HCT116 (cell line): Measurements from ENCODE around the gene MEGF6. TPM values are rescaled to one million over a fixed set of nuclear protein-coding genes. Genes with fewer than 3 reads are reported as not detected.

Experiments used
- ATAC-seq: fragments of 200-7000 bp; cut with Tn5 transposase; 2 replicates; pipeline ENCODE4 v1.9.1; 2020; ENCODE audit warnings: mild to moderate bottlenecking, moderate library complexity
- BruUV-seq: library from RNA; stranded (reverse); fragments of 400-500 nt; replicated peaks from 2 replicates; lab custom pipeline; 2021; lab: Mats Ljungman, UMichigan
- CTCF ChIA-PET: fragments of 300-600 bp; sonication (Branson Sonifier 250); formaldehyde crosslinking; loops from one replicate; lab custom pipeline; 2021; ENCODE audit warnings: antibody characterized with exemption; lab: Charles Lee
- POLR2A ChIA-PET: fragments of 300-600, 350-600 bp; sonication (Branson Sonifier 250); formaldehyde crosslinking; loops from one replicate; lab custom pipeline; 2021; ENCODE audit warnings: antibody characterized with exemption; lab: Charles Lee
- RAD21 ChIA-PET, 2 experiments: fragments of 300-600 bp; sonication (Branson Sonifier 250); formaldehyde crosslinking; loops; one replicate each; lab custom pipeline; 2023; ENCODE audit warnings: low total read pairs in 2 of 2; ENCODE audit not compliant: uncharacterized antibody in 2 of 2, unreplicated experiment in 2 of 2, low non-redundant PET in 1 of 2; lab: Charles Lee
- DNase-seq: peaks from one replicate; pipeline ENCODE4 v3.0.0-alpha.2; 2010; ENCODE audit warnings: low read depth, low spot score
- H2AFZ ChIP-seq: fragments of 200-600 bp; shearing (Covaris generic), sonication (generic); 2 replicates; pipeline ENCODE4 v1.6.1; 2017; ENCODE audit warnings: low read depth, mixed run types, mixed read lengths, antibody characterized with exemption, low read length; ENCODE audit not compliant: poor library complexity, severe bottlenecking
- H3K27ac ChIP-seq: 2 replicates; pipeline ENCODE4 v1.5.1; 2012; ENCODE audit warnings: low read depth, low read length
- H3K27me3 ChIP-seq: fragments of 200-600 bp; sonication (generic); 2 replicates; pipeline ENCODE4 v1.6.1; 2016; ENCODE audit warnings: mixed run types, low read length, mixed read lengths; ENCODE audit not compliant: insufficient read depth
- H3K36me3 ChIP-seq, 2 experiments: fragments of 200-500 bp in 1 of 2; fragments of 200-600 bp in 1 of 2; sonication (Bioruptor generic) in 1 of 2; sonication (generic) in 1 of 2; 2 replicates each; pipeline versions ENCODE4 v1.5.1 to v1.6.1; 2014 to 2016; ENCODE audit warnings: low read length in 2 of 2, inconsistent platforms in 1 of 2, mixed read lengths in 1 of 2, mixed run types in 1 of 2; ENCODE audit not compliant: insufficient read depth in 2 of 2, control insufficient read depth in 1 of 2
- H3K4me1 ChIP-seq, 2 experiments: fragments of 200-600 bp in 1 of 2; sonication (generic) in 1 of 2; 2 replicates each; pipeline versions ENCODE4 v1.5.1 to v1.6.1; 2012 to 2017; ENCODE audit warnings: low read length in 2 of 2, inconsistent platforms in 1 of 2, mild to moderate bottlenecking in 1 of 2, mixed read lengths in 1 of 2, mixed run types in 1 of 2, moderate library complexity in 1 of 2; ENCODE audit not compliant: insufficient read depth in 2 of 2, control insufficient read depth in 1 of 2
- H3K4me2 ChIP-seq: fragments of 200-600 bp; sonication (generic); 2 replicates; pipeline ENCODE4 v1.6.1; 2017; ENCODE audit warnings: mixed run types, low read length, mixed read lengths
- H3K4me3 ChIP-seq, 2 experiments: fragments of 200-600 bp in 1 of 2; sonication (generic) in 1 of 2; replicated peaks in 1 of 2; 2 replicates each; pipeline ENCODE4 v1.5.1; 2011 to 2016; ENCODE audit warnings: low read length in 2 of 2, control low read depth in 1 of 2, low read depth in 1 of 2, mild to moderate bottlenecking in 1 of 2, mixed read lengths in 1 of 2, mixed run types in 1 of 2
- H3K79me2 ChIP-seq: fragments of 200-600 bp; sonication (generic); 2 replicates; pipeline ENCODE4 v1.6.1; 2017; ENCODE audit warnings: mild to moderate bottlenecking, mixed run types, low read length, moderate library complexity, mixed read lengths; ENCODE audit not compliant: insufficient read depth
- H3K9ac ChIP-seq: fragments of 200-600 bp; sonication (generic); 2 replicates; pipeline ENCODE4 v1.6.1; 2016; ENCODE audit warnings: low read length, mixed read lengths
- H3K9me2 ChIP-seq: fragments of 200-600 bp; sonication (generic), shearing (Covaris generic); 2 replicates; pipeline ENCODE4 v1.6.1; 2017; ENCODE audit warnings: mixed run types, mild to moderate bottlenecking, moderate library complexity; ENCODE audit not compliant: insufficient read depth
- H3K9me3 ChIP-seq, 2 experiments: fragments of 200-500 bp in 1 of 2; fragments of 200-600 bp in 1 of 2; sonication (Bioruptor generic) in 1 of 2; sonication (generic) in 1 of 2; 2 replicates each; pipeline ENCODE4 v1.6.1; 2014 to 2017; ENCODE audit warnings: low read length in 2 of 2, mixed read lengths in 2 of 2, inconsistent platforms in 1 of 2, low read depth in 1 of 2, mild to moderate bottlenecking in 1 of 2, mixed run types in 1 of 2, moderate library complexity in 1 of 2; ENCODE audit not compliant: control insufficient read depth in 1 of 2, insufficient read depth in 1 of 2
- H4K20me1 ChIP-seq: fragments of 200-600 bp; sonication (generic), shearing (Covaris generic); 2 replicates; pipeline ENCODE4 v1.6.1; 2017; ENCODE audit warnings: mixed run types, mild to moderate bottlenecking, moderate library complexity; ENCODE audit not compliant: insufficient read depth
- ATF3 ChIP-seq: IDR thresholded peaks from 2 replicates; pipeline ENCODE4 v1.6.1; 2012
- CBX3 ChIP-seq: IDR thresholded peaks from 2 replicates; pipeline ENCODE4 v1.6.1; 2012; ENCODE audit warnings: low read depth
- CTCF ChIP-seq, 3 experiments: fragments of 200-600 bp in 1 of 3; sonication (generic) in 1 of 3; IDR thresholded peaks in 2 of 3; conservative IDR thresholded peaks in 1 of 3; 2 replicates each; pipeline ENCODE4 v1.5.1; 2012 to 2017; ENCODE audit warnings: low read depth in 2 of 3, low read length in 2 of 3, antibody characterized with exemption in 1 of 3, borderline replicate concordance in 1 of 3, control low read depth in 1 of 3, mild to moderate bottlenecking in 1 of 3, mixed read lengths in 1 of 3, mixed run types in 1 of 3, moderate library complexity in 1 of 3; ENCODE audit not compliant: insufficient read depth in 1 of 3
- ELF1 ChIP-seq: IDR thresholded peaks from 2 replicates; pipeline ENCODE4 v1.6.1; 2012; ENCODE audit warnings: low read depth, borderline replicate concordance
- EZH2phosphoT487 ChIP-seq: fragments of 200-600 bp; IDR thresholded peaks from 2 replicates; pipeline ENCODE4 v1.6.1; 2018; ENCODE audit warnings: antibody characterized with exemption, borderline replicate concordance
- FOSL1 ChIP-seq: IDR thresholded peaks from 2 replicates; pipeline ENCODE4 v1.6.1; 2012; ENCODE audit warnings: low read depth
- JUND ChIP-seq: IDR thresholded peaks from 2 replicates; pipeline ENCODE4 v1.6.1; 2012
- POLR2A ChIP-seq: IDR thresholded peaks from 2 replicates; pipeline ENCODE4 v1.7.0; 2011; ENCODE audit warnings: borderline replicate concordance; ENCODE audit not compliant: insufficient read depth, insufficient read length; ENCODE audit errors: extremely low read depth
- RAD21 ChIP-seq: IDR thresholded peaks from 2 replicates; pipeline ENCODE4 v1.6.1; 2012; ENCODE audit warnings: low read depth, mild to moderate bottlenecking
- SP1 ChIP-seq: IDR thresholded peaks from 2 replicates; pipeline ENCODE4 v1.6.1; 2012; ENCODE audit warnings: low read depth
- SRF ChIP-seq: IDR thresholded peaks from 2 replicates; pipeline ENCODE4 v1.6.1; 2012; ENCODE audit warnings: low read depth
- TCF7L2 ChIP-seq: IDR thresholded peaks from 2 replicates; pipeline ENCODE4 v1.7.0; 2011; ENCODE audit warnings: borderline replicate concordance, inconsistent platforms; ENCODE audit not compliant: insufficient read depth, insufficient read length; ENCODE audit errors: extremely low read depth
- YY1 ChIP-seq: IDR thresholded peaks from 2 replicates; pipeline ENCODE4 v1.6.1; 2011; ENCODE audit warnings: low read length, low read depth, moderate library complexity, mild to moderate bottlenecking; ENCODE audit not compliant: insufficient replicate concordance; ENCODE audit errors: extremely low read depth
- ZFX ChIP-seq: fragments of 450-650 bp; IDR thresholded peaks from 2 replicates; pipeline ENCODE4 v1.6.1; 2017
- ZNF274 ChIP-seq: fragments of 200-500 bp; sonication (Bioruptor generic); IDR thresholded peaks from 2 replicates; pipeline ENCODE4 v1.6.1; 2014; ENCODE audit warnings: mild to moderate bottlenecking, low read depth, low read length, inconsistent platforms
- intact Hi-C: fragments of 100-400 bp; cut with micrococcal nuclease; formaldehyde crosslinking; loops from 2 replicates; pipeline ENCODE4 v1.10.0; 2022
- total RNA-seq: library from RNA; stranded (reverse); gene quantifications from one replicate; pipeline ENCODE4 v1.2.1, GENCODE V29; 2021; ENCODE audit not compliant: unreplicated experiment
- TF ChIP-seq, protein P1 (sequence below): IDR thresholded peaks from 2 replicates; pipeline ENCODE4 v1.6.1; 2012; ENCODE audit warnings: low read depth
- TF ChIP-seq, protein P2 (sequence below): IDR thresholded peaks from 2 replicates; pipeline ENCODE4 v1.6.1; 2012

The MEGF6 gene
- total RNA-seq, 1 experiment from 2014 or later, result 47.6 TPM

GRCh38 chr1:3642919-3643675 lies 31.8 kb upstream of the MEGF6 start:
- no peaks in the 10 kb centered on the region for H3K9me2 ChIP-seq
- no peak overlapping the region for H3K4me2 ChIP-seq
- peaks cover 8% of the 10 kb centered on the region; the same call in 1 of the 2 replicates for H3K79me2 ChIP-seq
- ChIA-PET CTCF (no interaction called here), POLR2A (no interaction called here)
- BruUV-seq, result no TSS peak
- no peaks in the 10 kb centered on the region for H3K9me3 ChIP-seq
- H3K4me1 ChIP-seq, result no peaks in the 10 kb centered on the region
- no peak overlapping the region for H3K4me3 ChIP-seq
- intact Hi-C loops, result no loop called here
- no peaks in the 10 kb centered on the region for H3K27me3 ChIP-seq
- DNase-seq, result no peak
- TF ChIP-seq ZNF274, result no peak
- TF ChIP-seq SP1, result no peak
- TF ChIP-seq TCF7L2, result no peak
- TF ChIP-seq, protein P1, sequence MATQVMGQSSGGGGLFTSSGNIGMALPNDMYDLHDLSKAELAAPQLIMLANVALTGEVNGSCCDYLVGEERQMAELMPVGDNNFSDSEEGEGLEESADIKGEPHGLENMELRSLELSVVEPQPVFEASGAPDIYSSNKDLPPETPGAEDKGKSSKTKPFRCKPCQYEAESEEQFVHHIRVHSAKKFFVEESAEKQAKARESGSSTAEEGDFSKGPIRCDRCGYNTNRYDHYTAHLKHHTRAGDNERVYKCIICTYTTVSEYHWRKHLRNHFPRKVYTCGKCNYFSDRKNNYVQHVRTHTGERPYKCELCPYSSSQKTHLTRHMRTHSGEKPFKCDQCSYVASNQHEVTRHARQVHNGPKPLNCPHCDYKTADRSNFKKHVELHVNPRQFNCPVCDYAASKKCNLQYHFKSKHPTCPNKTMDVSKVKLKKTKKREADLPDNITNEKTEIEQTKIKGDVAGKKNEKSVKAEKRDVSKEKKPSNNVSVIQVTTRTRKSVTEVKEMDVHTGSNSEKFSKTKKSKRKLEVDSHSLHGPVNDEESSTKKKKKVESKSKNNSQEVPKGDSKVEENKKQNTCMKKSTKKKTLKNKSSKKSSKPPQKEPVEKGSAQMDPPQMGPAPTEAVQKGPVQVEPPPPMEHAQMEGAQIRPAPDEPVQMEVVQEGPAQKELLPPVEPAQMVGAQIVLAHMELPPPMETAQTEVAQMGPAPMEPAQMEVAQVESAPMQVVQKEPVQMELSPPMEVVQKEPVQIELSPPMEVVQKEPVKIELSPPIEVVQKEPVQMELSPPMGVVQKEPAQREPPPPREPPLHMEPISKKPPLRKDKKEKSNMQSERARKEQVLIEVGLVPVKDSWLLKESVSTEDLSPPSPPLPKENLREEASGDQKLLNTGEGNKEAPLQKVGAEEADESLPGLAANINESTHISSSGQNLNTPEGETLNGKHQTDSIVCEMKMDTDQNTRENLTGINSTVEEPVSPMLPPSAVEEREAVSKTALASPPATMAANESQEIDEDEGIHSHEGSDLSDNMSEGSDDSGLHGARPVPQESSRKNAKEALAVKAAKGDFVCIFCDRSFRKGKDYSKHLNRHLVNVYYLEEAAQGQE, result no peak
- TF ChIP-seq, protein P2, sequence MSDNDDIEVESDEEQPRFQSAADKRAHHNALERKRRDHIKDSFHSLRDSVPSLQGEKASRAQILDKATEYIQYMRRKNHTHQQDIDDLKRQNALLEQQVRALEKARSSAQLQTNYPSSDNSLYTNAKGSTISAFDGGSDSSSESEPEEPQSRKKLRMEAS, result no peak
- no peak for TF ChIP-seq ZFX
- no peak for TF ChIP-seq YY1
- no peak for TF ChIP-seq FOSL1
- TF ChIP-seq SRF, result no peak
- TF ChIP-seq RAD21, result no peak
- TF ChIP-seq ELF1, result no peak
- TF ChIP-seq POLR2A, result no peak
- TF ChIP-seq CBX3, result no peak
- no peak for TF ChIP-seq CTCF (IDR thresholded peaks at IDR 0.05 in 2 of 3, conservative IDR thresholded peaks at IDR 0.05 in 1 of 3; ENCODE audit: borderline replicate concordance in 1 of 3, insufficient read depth in 1 of 3, low read depth in 2 of 3, low read length in 2 of 3)
- TF ChIP-seq ATF3, result no peak
- no peak for TF ChIP-seq JUND
- no peak for TF ChIP-seq EZH2phosphoT487
- TF ChIP-seq, all 23 proteins: peak for 0
- no peak; the same call in 1 of the 2 replicates for ATAC-seq
- Histone ChIP-seq H3K27ac (no peak overlapping the region), H4K20me1 (no peaks in the 10 kb centered on the region), H2AFZ (no peak overlapping the region), H3K36me3 (peaks cover 21 to 29% of the 10 kb centered on the region in 2 experiments; a peak in 3 of 4 replicates), H3K9ac (no peak overlapping the region)
- RAD21 ChIA-PET, result no interaction called here
